Activated CD8-positive, alpha-beta memory T cell treated with anti-CD3 and anti-CD28 coated beads for 1 hour (primary cell): Measurements from ENCODE around the gene COTL1.
"Not testable (repeated sequence)": the region's sequence is repeated elsewhere in the genome, so short reads cannot be mapped to it uniquely, and the experiment has no call there.

Experiments used
- DNase-seq, 2 donors: peaks; one replicate each; pipeline ENCODE4 v3.0.0-alpha.2; 2020; ENCODE audit warnings: low read depth in 1 of 2; ENCODE audit errors: extremely low read depth in 1 of 2

COTL1 gene

GRCh38 chr16:84643674-84644073 is 25.8 kb upstream of the COTL1 start:
- no peak for DNase-seq

- no peak for DNase-seq
Observed at GRCh38 chr16:84643180-84643583, 25.3 kb upstream of the COTL1 start.

- no peak for DNase-seq
Observed at GRCh38 chr16:84641643-84642358, 23.9 kb upstream of the COTL1 start.

GRCh38 chr16:84640145-84640544 is 22.3 kb upstream of the COTL1 start:
- no peak for DNase-seq

GRCh38 chr16:84638231-84638806 is 20.4 kb upstream of the COTL1 start:
- DNase-seq = no peak

GRCh38 chr16:84637709-84638108 is 19.8 kb upstream of the COTL1 start:
- DNase-seq = no peak

GRCh38 chr16:84635702-84636101 is 17.8 kb upstream of the COTL1 start:
- no peak for DNase-seq

- DNase-seq = no peak
Observed at GRCh38 chr16:84633622-84634021, 15.7 kb upstream of the COTL1 start.

GRCh38 chr16:84632862-84633261 is 15.0 kb upstream of the COTL1 start:
- not testable (repeated sequence) for DNase-seq

GRCh38 chr16:84631886-84632285 is 14.0 kb upstream of the COTL1 start:
- no peak for DNase-seq

GRCh38 chr16:84631153-84631466 is 13.2 kb upstream of the COTL1 start:
- no peak for DNase-seq

GRCh38 chr16:84630446-84631152 is 12.7 kb upstream of the COTL1 start:
- DNase-seq = no peak

- DNase-seq = no peak
Observed at GRCh38 chr16:84630009-84630408, 12.1 kb upstream of the COTL1 start.

GRCh38 chr16:84629580-84629979 is 11.7 kb upstream of the COTL1 start:
- no peak for DNase-seq

GRCh38 chr16:84628226-84628731 is 10.4 kb upstream of the COTL1 start:
- DNase-seq = no peak

- DNase-seq = no peak
Observed at GRCh38 chr16:84625556-84625955, 7.7 kb upstream of the COTL1 start.

- not testable (repeated sequence) for DNase-seq
Observed at GRCh38 chr16:84620913-84621312, 3.0 kb upstream of the COTL1 start.

GRCh38 chr16:84618581-84619460 is 943 bp upstream of the COTL1 start:
- no peak for DNase-seq

GRCh38 chr16:84617041-84617790 is 662 bp downstream of the COTL1 start:
- DNase-seq = no peak

- no peak for DNase-seq
Observed at GRCh38 chr16:84616515-84616914, 1.4 kb downstream of the COTL1 start.
